ENCODE data around the gene CHCHD6. TPM values are rescaled to one million over a fixed set of nuclear protein-coding genes. Genes with fewer than 3 reads are reported as not detected.
A peak's percentile ranks its signal among the peaks of the same experiment; 100 is the strongest.
"Not testable (repeated sequence)": the region's sequence is repeated elsewhere in the genome, so short reads cannot be mapped to it uniquely, and the experiment has no call there.

The CHCHD6 gene
- total RNA-seq, 1 experiment from 2014 or later, result 21.7 TPM

GRCh38 chr3:126765187-126766069 lies 61.4 kb downstream of the CHCHD6 start:
- Histone ChIP-seq H3K27ac (no peak overlapping the region), H3K9me3 (replicated peaks) (no peaks in the 10 kb centered on the region; the same call in 1 of the 2 replicates), H3K36me3 (no peaks in the 10 kb centered on the region), H3K4me3 (no peak overlapping the region), H3K4me1 (replicated peaks) (peaks cover 4% of the 10 kb centered on the region), H3K27me3 (replicated peaks) (no peaks in the 10 kb centered on the region)
- no peak for DNase-seq (ENCODE audit: low read depth in 1 of 2, low spot score in 2 of 2)

GRCh38 chr3:126766653-126767052 lies 62.6 kb downstream of the CHCHD6 start:
- H3K4me1 ChIP-seq (replicated peaks), result peaks cover 8% of the 10 kb centered on the region
- no peaks in the 10 kb centered on the region for H3K27me3 ChIP-seq (replicated peaks)
- H3K27ac ChIP-seq, result no peak overlapping the region
- no peak overlapping the region for H3K4me3 ChIP-seq
- no peaks in the 10 kb centered on the region for H3K36me3 ChIP-seq
- no peak for DNase-seq (ENCODE audit: low read depth in 1 of 2, low spot score in 2 of 2)
- H3K9me3 ChIP-seq (replicated peaks), result no peaks in the 10 kb centered on the region; the same call in 1 of the 2 replicates

- Histone ChIP-seq H3K4me3 (no peak overlapping the region), H3K9me3 (replicated peaks) (peaks cover 6% of the 10 kb centered on the region), H3K27ac (no peak overlapping the region), H3K27me3 (replicated peaks) (no peaks in the 10 kb centered on the region), H3K4me1 (replicated peaks) (peaks cover 8% of the 10 kb centered on the region), H3K36me3 (no peaks in the 10 kb centered on the region)
- DNase-seq (ENCODE audit: low read depth in 1 of 2, low spot score in 2 of 2), result no peak
These were observed 64.9 kb downstream of the CHCHD6 start for GRCh38 chr3:126768903-126769302.

GRCh38 chr3:126770096-126770495 lies 66.1 kb downstream of the CHCHD6 start:
- peak in 1 of 2 experiments; percentile 47 for DNase-seq (ENCODE audit: low read depth in 1 of 2, low spot score in 2 of 2)
- Histone ChIP-seq H3K9me3 (replicated peaks) (peaks cover 6% of the 10 kb centered on the region), H3K4me3 (no peak overlapping the region), H3K36me3 (no peaks in the 10 kb centered on the region), H3K27me3 (replicated peaks) (no peaks in the 10 kb centered on the region), H3K27ac (peak overlapping the region; percentile 62), H3K4me1 (replicated peaks) (peaks cover 8% of the 10 kb centered on the region)

- peaks cover 8% of the 10 kb centered on the region for H3K4me1 ChIP-seq (replicated peaks)
- H3K27ac ChIP-seq, result no peak overlapping the region
- DNase-seq (ENCODE audit: low read depth in 1 of 2, low spot score in 2 of 2), result no peak
- H3K36me3 ChIP-seq, result no peaks in the 10 kb centered on the region
- no peak overlapping the region for H3K4me3 ChIP-seq
- peaks cover 6% of the 10 kb centered on the region for H3K9me3 ChIP-seq (replicated peaks)
- no peaks in the 10 kb centered on the region for H3K27me3 ChIP-seq (replicated peaks)
These were observed 69.1 kb downstream of the CHCHD6 start for GRCh38 chr3:126773167-126773566.

DNA sequence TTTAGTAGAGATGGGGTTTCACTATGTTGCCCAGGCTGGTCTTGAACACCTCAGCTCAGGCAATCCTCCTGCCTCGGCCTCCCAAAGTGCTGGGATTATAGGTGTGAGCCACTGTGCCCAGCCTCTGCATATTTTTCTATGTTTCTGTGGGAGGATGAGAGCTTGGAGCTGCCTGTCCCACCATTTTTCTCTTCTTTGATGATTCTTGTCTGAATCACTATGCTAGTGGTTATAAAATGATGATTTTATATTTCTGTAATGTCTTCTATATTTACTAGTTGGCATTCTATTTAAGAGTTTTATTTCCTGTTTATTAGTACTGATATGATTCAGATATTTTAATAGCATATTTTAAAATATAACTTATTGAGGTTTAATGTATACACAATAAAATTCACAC lies 69.7 kb downstream of the CHCHD6 start:
- Histone ChIP-seq H3K27ac (no peak overlapping the region), H3K36me3 (no peaks in the 10 kb centered on the region), H3K4me3 (no peak overlapping the region), H3K27me3 (replicated peaks) (no peaks in the 10 kb centered on the region), H3K4me1 (replicated peaks) (peaks cover 8% of the 10 kb centered on the region), H3K9me3 (replicated peaks) (peaks cover 6% of the 10 kb centered on the region)
- DNase-seq (ENCODE audit: low read depth in 1 of 2, low spot score in 2 of 2), result no peak

DNA sequence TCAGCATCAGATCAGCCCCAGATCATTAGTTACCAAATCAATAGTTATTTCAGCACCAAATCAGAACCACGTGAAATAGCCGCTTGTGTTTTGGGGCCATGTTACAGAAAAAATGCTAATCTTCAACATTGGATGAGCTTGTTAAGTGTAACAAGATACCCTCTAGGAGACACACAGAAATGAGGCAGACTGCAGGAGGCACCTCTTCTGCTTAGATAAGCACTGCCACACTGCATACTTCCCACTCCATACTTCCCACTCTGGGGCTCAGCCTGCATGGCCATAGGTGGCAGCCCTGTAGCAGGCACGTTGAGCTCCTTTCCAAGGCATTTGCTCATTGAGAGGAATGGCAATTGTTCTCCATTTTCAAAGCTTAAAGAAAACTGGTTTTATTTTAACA lies 73.3 kb downstream of the CHCHD6 start:
- no peaks in the 10 kb centered on the region for H3K27me3 ChIP-seq (replicated peaks)
- no peak for DNase-seq (ENCODE audit: low read depth in 1 of 2, low spot score in 2 of 2)
- no peak overlapping the region for H3K27ac ChIP-seq
- peaks cover 18% of the 10 kb centered on the region for H3K4me1 ChIP-seq (replicated peaks)
- H3K9me3 ChIP-seq (replicated peaks), result peaks cover 4% of the 10 kb centered on the region
- H3K4me3 ChIP-seq, result no peak overlapping the region
- H3K36me3 ChIP-seq, result no peaks in the 10 kb centered on the region

GRCh38 chr3:126780666-126781065 lies 76.6 kb downstream of the CHCHD6 start:
- H3K4me3 ChIP-seq, result no peak overlapping the region

DNA sequence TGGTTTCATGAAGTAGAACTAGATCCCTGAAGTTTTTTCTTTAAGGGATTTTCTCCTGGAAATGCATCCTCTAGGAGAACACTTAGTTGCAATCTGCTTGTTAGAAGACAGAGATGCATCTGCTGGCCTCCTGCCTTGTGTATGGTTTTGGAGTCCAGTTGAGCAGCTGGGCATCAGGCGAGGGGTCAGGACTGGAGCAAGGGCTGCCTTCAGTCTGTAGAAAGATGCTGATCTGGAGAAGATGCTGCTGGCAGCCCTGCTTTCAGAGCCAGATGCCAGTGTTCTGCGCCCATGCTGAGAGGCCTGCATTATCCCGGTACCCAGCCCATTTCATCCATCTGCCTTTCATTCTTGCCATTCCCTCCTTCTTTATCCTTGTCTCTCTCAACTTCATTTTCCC lies 77.4 kb downstream of the CHCHD6 start:
- peak overlapping the region; percentile 100 for H3K27ac ChIP-seq
- no peak overlapping the region for H3K4me3 ChIP-seq
- no peaks in the 10 kb centered on the region for H3K9me3 ChIP-seq (replicated peaks)
- no peak for DNase-seq (ENCODE audit: low read depth in 1 of 2, low spot score in 2 of 2)
- no peaks in the 10 kb centered on the region for H3K36me3 ChIP-seq
- no peaks in the 10 kb centered on the region for H3K27me3 ChIP-seq (replicated peaks)
- H3K4me1 ChIP-seq (replicated peaks), result peaks cover 44% of the 10 kb centered on the region

More at GRCh38 chr3:126780666-126781065, 76.6 kb downstream of the CHCHD6 start:
- no peak for DNase-seq (ENCODE audit: low read depth in 1 of 2, low spot score in 2 of 2)
- Histone ChIP-seq H3K36me3 (no peaks in the 10 kb centered on the region), H3K27ac (no peak overlapping the region; the same call in 1 of the 2 replicates), H3K4me1 (replicated peaks) (peaks cover 44% of the 10 kb centered on the region), H3K9me3 (replicated peaks) (no peaks in the 10 kb centered on the region), H3K27me3 (replicated peaks) (no peaks in the 10 kb centered on the region)

- Histone ChIP-seq H3K4me3 (0 out of 2 replicates have a peak overlapping the region, but pooled peaks have one; percentile 0), H3K27ac (peak overlapping the region; percentile 100), H3K27me3 (replicated peaks) (no peaks in the 10 kb centered on the region), H3K36me3 (no peaks in the 10 kb centered on the region), H3K4me1 (replicated peaks) (peaks cover 44% of the 10 kb centered on the region), H3K9me3 (replicated peaks) (no peaks in the 10 kb centered on the region)
- DNase-seq (ENCODE audit: low read depth in 1 of 2, low spot score in 2 of 2), result peak; percentile 83 to 93
These were observed 78.0 kb downstream of the CHCHD6 start for GRCh38 chr3:126781889-126782491.

DNA sequence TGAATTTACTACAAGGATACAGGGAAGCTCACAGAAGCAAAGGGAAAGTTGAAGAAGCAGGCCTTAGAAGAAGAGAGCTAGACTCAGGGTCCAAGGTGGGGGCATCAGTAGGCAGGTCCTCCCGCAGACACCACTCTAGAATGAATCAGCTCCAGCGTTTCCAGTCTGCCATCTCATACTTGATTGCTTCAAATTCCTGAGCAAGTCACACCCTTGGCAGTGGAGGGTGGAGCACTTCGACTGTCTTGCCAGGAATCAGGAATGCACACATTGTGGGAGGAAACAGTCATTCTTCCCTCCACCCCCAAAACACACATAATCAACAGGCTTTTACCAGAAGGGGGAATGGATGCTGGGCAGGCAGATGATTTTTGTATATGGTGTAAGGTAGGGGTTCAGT lies 78.5 kb downstream of the CHCHD6 start:
- peaks cover 44% of the 10 kb centered on the region for H3K4me1 ChIP-seq (replicated peaks)
- H3K36me3 ChIP-seq, result no peaks in the 10 kb centered on the region
- DNase-seq (ENCODE audit: low read depth in 1 of 2, low spot score in 2 of 2), result peak; percentile 92 to 94
- peak overlapping the region; percentile 100 for H3K27ac ChIP-seq
- no peak overlapping the region for H3K4me3 ChIP-seq
- H3K9me3 ChIP-seq (replicated peaks), result no peaks in the 10 kb centered on the region
- H3K27me3 ChIP-seq (replicated peaks), result no peaks in the 10 kb centered on the region

GRCh38 chr3:126784254-126784653 lies 80.2 kb downstream of the CHCHD6 start:
- Histone ChIP-seq H3K27me3 (replicated peaks) (no peaks in the 10 kb centered on the region), H3K36me3 (no peaks in the 10 kb centered on the region), H3K9me3 (replicated peaks) (no peaks in the 10 kb centered on the region), H3K27ac (peak overlapping the region; percentile 100), H3K4me3 (no peak overlapping the region), H3K4me1 (replicated peaks) (peaks cover 44% of the 10 kb centered on the region)
- DNase-seq (ENCODE audit: low read depth in 1 of 2, low spot score in 2 of 2), result peak in 1 of 2 experiments; percentile 24

DNA sequence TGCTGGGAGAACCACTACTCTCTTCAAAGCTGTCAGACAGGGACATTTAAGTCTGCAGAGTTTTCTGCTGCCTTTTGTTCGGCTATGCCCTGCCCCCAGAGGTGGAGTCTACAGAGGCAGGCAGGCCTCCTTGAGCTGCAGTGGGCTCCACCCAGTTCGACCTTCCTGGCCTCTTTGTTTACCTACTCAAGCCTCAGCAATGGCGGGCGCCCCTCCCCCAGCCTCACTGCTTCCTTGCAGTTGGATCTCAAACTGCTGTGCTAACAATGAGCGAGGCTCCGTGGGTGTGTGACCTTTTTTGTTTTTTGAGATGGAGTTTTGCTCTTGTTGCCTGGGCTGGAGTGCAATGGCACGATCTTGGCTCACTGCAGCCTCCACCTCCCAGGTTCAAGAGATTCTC lies 87.3 kb downstream of the CHCHD6 start:
- H3K36me3 ChIP-seq; H3K27ac ChIP-seq; DNase-seq (ENCODE audit: low read depth in 1 of 2, low spot score in 2 of 2); H3K27me3 ChIP-seq (replicated peaks); H3K9me3 ChIP-seq (replicated peaks); H3K4me3 ChIP-seq; H3K4me1 ChIP-seq (replicated peaks): not testable (repeated sequence)

DNA sequence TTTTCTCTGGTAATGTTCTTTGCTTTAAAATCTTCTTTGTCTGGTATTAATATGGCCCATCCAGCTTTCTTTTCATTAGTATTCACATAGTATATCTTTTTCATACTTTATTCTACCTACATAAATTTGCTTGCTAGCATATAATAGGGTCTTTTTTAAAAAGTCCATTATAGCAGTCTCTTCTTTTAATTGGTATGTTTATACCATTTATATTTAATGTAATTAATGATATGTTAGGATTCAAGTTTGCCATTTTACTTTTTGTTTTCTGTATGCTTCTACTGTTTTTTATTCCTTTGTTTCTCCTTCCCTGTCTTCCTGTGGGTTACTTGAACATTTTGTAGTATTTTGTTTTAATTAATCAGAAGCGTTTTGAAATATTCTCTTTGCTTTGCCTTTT lies 89.0 kb downstream of the CHCHD6 start:
- DNase-seq (ENCODE audit: low read depth in 1 of 2, low spot score in 2 of 2), result no peak
- Histone ChIP-seq H3K27me3 (replicated peaks) (no peaks in the 10 kb centered on the region), H3K4me3 (no peak overlapping the region), H3K36me3 (no peaks in the 10 kb centered on the region), H3K9me3 (replicated peaks) (peaks cover 3% of the 10 kb centered on the region; the same call in 1 of the 2 replicates), H3K27ac (no peak overlapping the region), H3K4me1 (replicated peaks) (no peaks in the 10 kb centered on the region)

Data from SJSA1 (cell line).